ENCODE data around the gene UBD. TPM values are rescaled to one million over a fixed set of nuclear protein-coding genes. Genes with fewer than 3 reads are reported as not detected.

Gene UBD
- total RNA-seq, 1 donor from 2014 or later, result 1.6 TPM

GRCh38 chr6:29524444-29525310 lies 34.9 kb downstream of the UBD start:
- no peaks in the 10 kb centered on the region for H3K4me1 ChIP-seq (ENCODE audit: control insufficient read depth in 3 of 3, insufficient read depth in 3 of 3, low read length in 3 of 3)
- H3K9ac ChIP-seq (ENCODE audit: low read depth in 1 of 3, low read length in 3 of 3), result no peak overlapping the region
- H3K9me3 ChIP-seq (ENCODE audit: control insufficient read depth in 3 of 3, low read length in 3 of 3), result no peaks in the 10 kb centered on the region
- H3K27ac ChIP-seq (ENCODE audit: low read depth, low read length), result no peak overlapping the region
- H3K36me3 ChIP-seq (ENCODE audit: control insufficient read depth in 3 of 3, insufficient read depth in 3 of 3, low read length in 3 of 3), result no peaks in the 10 kb centered on the region
- H3K4me3 ChIP-seq (ENCODE audit: low read length in 3 of 3), result no peak overlapping the region
- no peaks in the 10 kb centered on the region for H3K27me3 ChIP-seq (ENCODE audit: control insufficient read depth in 3 of 3, insufficient read depth in 3 of 3, low read length in 3 of 3)

- no peak overlapping the region for H3K4me3 ChIP-seq (ENCODE audit: low read length in 3 of 3)
- no peak overlapping the region for H3K27ac ChIP-seq (ENCODE audit: low read depth, low read length)
- H3K27me3 ChIP-seq (ENCODE audit: control insufficient read depth in 3 of 3, insufficient read depth in 3 of 3, low read length in 3 of 3), result no peaks in the 10 kb centered on the region
- H3K36me3 ChIP-seq (ENCODE audit: control insufficient read depth in 3 of 3, insufficient read depth in 3 of 3, low read length in 3 of 3), result no peaks in the 10 kb centered on the region
- H3K9me3 ChIP-seq (ENCODE audit: control insufficient read depth in 3 of 3, low read length in 3 of 3), result no peaks in the 10 kb centered on the region
- no peaks in the 10 kb centered on the region for H3K4me1 ChIP-seq (ENCODE audit: control insufficient read depth in 3 of 3, insufficient read depth in 3 of 3, low read length in 3 of 3)
- no peak overlapping the region for H3K9ac ChIP-seq (ENCODE audit: low read depth in 1 of 3, low read length in 3 of 3)
These were observed 35.5 kb downstream of the UBD start for GRCh38 chr6:29524044-29524443.

- Histone ChIP-seq H3K27ac (ENCODE audit: low read depth, low read length) (no peak overlapping the region), H3K9ac (ENCODE audit: low read depth in 1 of 3, low read length in 3 of 3) (no peak overlapping the region), H3K27me3 (ENCODE audit: control insufficient read depth in 3 of 3, insufficient read depth in 3 of 3, low read length in 3 of 3) (no peaks in the 10 kb centered on the region), H3K4me3 (ENCODE audit: low read length in 3 of 3) (no peak overlapping the region), H3K9me3 (ENCODE audit: control insufficient read depth in 3 of 3, low read length in 3 of 3) (no peaks in the 10 kb centered on the region), H3K4me1 (ENCODE audit: control insufficient read depth in 3 of 3, insufficient read depth in 3 of 3, low read length in 3 of 3) (no peaks in the 10 kb centered on the region), H3K36me3 (ENCODE audit: control insufficient read depth in 3 of 3, insufficient read depth in 3 of 3, low read length in 3 of 3) (no peaks in the 10 kb centered on the region)
These were observed 37.3 kb downstream of the UBD start for GRCh38 chr6:29522227-29522626.

- Histone ChIP-seq H3K4me3 (ENCODE audit: low read length in 3 of 3) (no peak overlapping the region), H3K9me3 (ENCODE audit: control insufficient read depth in 3 of 3, low read length in 3 of 3) (peaks cover 0 to 3% (median 0%) of the 10 kb centered on the region in 3 donors), H3K4me1 (ENCODE audit: control insufficient read depth in 3 of 3, insufficient read depth in 3 of 3, low read length in 3 of 3) (no peaks in the 10 kb centered on the region), H3K36me3 (ENCODE audit: control insufficient read depth in 3 of 3, insufficient read depth in 3 of 3, low read length in 3 of 3) (no peaks in the 10 kb centered on the region), H3K27ac (ENCODE audit: low read depth, low read length) (no peak overlapping the region), H3K27me3 (ENCODE audit: control insufficient read depth in 3 of 3, insufficient read depth in 3 of 3, low read length in 3 of 3) (no peaks in the 10 kb centered on the region), H3K9ac (ENCODE audit: low read depth in 1 of 3, low read length in 3 of 3) (no peak overlapping the region)
These were observed 38.4 kb downstream of the UBD start for GRCh38 chr6:29521006-29521680.

GRCh38 chr6:29520232-29520631 lies 39.3 kb downstream of the UBD start:
- H3K27ac ChIP-seq (ENCODE audit: low read depth, low read length), result no peak overlapping the region
- H3K27me3 ChIP-seq (ENCODE audit: control insufficient read depth in 3 of 3, insufficient read depth in 3 of 3, low read length in 3 of 3), result no peaks in the 10 kb centered on the region
- no peaks in the 10 kb centered on the region for H3K4me1 ChIP-seq (ENCODE audit: control insufficient read depth in 3 of 3, insufficient read depth in 3 of 3, low read length in 3 of 3)

DNA sequence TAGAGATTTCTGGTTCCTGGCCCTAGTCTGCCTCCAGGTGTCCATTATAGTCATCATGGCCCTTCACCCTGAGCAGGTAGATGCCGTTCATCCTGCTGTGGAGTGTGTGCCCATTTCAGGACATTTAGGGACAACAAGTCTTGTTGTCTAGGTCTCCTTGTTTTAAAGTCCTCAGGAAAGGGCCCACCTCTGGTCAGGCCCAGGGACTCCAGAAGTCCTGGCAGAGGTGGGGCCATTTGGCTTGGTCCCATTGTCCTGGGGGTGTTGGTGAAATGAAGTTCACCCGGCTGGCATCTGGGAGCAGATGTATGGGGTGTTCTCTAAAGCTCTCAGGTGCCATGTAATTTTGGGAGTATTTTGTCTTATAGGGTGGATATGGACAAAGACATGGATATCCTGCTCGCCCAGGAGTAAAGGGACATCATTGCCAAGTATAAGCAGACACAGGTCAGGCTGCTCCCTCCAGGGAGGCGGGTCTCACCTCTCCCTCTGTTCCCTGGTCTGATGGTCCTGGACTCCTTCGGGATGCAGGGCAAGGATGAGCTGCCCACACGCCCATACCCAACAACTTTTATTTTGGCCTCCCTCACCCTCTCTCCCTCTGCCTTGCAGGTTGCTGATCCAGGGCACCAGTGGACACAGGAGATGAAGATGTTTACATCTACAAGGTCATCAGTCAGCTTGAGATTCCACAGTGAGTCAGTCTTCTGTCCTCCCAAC lies 40.1 kb downstream of the UBD start:
- Histone ChIP-seq H3K9me3 (ENCODE audit: control insufficient read depth in 3 of 3, low read length in 3 of 3) (peaks cover 0 to 3% (median 0%) of the 10 kb centered on the region in 3 donors), H3K36me3 (ENCODE audit: control insufficient read depth in 3 of 3, insufficient read depth in 3 of 3, low read length in 3 of 3) (no peaks in the 10 kb centered on the region), H3K27me3 (ENCODE audit: control insufficient read depth in 3 of 3, insufficient read depth in 3 of 3, low read length in 3 of 3) (peaks cover 0 to 2% (median 0%) of the 10 kb centered on the region in 3 donors), H3K27ac (ENCODE audit: low read depth, low read length) (no peak overlapping the region), H3K4me3 (ENCODE audit: low read length in 3 of 3) (no peak overlapping the region), H3K4me1 (ENCODE audit: control insufficient read depth in 3 of 3, insufficient read depth in 3 of 3, low read length in 3 of 3) (no peaks in the 10 kb centered on the region), H3K9ac (ENCODE audit: low read depth in 1 of 3, low read length in 3 of 3) (no peak overlapping the region)

More at GRCh38 chr6:29520232-29520631, 39.3 kb downstream of the UBD start:
- no peaks in the 10 kb centered on the region for H3K36me3 ChIP-seq (ENCODE audit: control insufficient read depth in 3 of 3, insufficient read depth in 3 of 3, low read length in 3 of 3)
- H3K9me3 ChIP-seq (ENCODE audit: control insufficient read depth in 3 of 3, low read length in 3 of 3), result peaks cover 0 to 3% (median 0%) of the 10 kb centered on the region in 3 donors
- H3K9ac ChIP-seq (ENCODE audit: low read depth in 1 of 3, low read length in 3 of 3), result no peak overlapping the region
- H3K4me3 ChIP-seq (ENCODE audit: low read length in 3 of 3), result no peak overlapping the region

DNA sequence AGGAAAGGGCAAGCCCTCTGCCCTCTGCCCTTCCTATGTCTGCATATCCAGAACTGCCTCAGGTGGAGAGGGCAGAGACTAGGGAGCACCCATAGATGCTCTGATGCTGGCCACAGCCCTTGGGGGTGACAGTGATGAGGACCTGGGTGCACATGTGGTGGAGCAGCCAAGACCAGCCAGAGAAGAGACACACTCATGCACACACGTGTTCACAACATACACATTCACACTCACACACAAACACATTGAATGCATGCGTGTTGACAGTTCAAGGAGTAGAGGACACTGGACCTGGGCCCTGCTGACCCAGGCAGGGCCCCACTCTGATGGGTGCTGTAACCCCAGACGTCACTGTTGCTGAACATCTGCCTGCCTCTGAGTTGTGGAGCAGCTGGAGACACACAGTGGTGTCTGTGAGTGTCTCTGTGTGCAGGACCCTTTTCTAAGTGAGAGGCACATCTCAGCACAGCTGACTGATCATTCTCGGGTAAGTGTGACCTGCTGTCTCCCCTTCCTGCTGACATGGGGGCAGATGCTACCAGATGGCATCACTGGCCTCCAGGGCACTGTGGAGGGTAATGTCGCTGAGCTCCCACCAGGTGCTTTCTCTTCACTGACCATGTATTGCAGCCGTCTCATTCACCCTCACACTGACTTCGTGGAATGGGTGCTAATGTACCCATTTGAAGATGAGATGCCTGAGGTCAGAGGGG lies 41.6 kb downstream of the UBD start:
- Histone ChIP-seq H3K27me3 (ENCODE audit: control insufficient read depth in 3 of 3, insufficient read depth in 3 of 3, low read length in 3 of 3) (peaks cover 0 to 3% (median 0%) of the 10 kb centered on the region in 3 donors), H3K4me3 (ENCODE audit: low read length in 3 of 3) (no peak overlapping the region), H3K9ac (ENCODE audit: low read depth in 1 of 3, low read length in 3 of 3) (no peak overlapping the region), H3K27ac (ENCODE audit: low read depth, low read length) (no peak overlapping the region), H3K36me3 (ENCODE audit: control insufficient read depth in 3 of 3, insufficient read depth in 3 of 3, low read length in 3 of 3) (no peaks in the 10 kb centered on the region), H3K9me3 (ENCODE audit: control insufficient read depth in 3 of 3, low read length in 3 of 3) (peaks cover 0 to 3% (median 0%) of the 10 kb centered on the region in 3 donors), H3K4me1 (ENCODE audit: control insufficient read depth in 3 of 3, insufficient read depth in 3 of 3, low read length in 3 of 3) (no peaks in the 10 kb centered on the region)

DNA sequence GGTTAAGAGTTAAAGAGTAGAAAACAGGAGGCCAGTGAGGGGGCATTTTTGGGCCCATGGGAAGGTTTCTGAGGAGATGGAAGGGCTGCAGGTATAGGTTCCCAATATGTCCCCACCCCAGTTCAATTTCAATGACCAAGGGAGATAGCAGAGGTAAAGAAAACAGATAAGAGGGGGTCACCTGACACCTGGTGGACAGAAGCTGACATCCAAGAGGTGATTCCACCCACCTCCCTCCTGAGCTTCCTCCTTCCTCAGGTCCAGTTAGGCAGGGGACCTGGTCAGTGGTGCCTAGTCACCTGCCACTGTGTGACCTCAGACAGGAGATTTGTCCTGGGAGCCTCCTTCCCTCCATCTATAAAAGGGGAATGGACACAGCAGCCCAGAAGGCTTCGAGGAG lies 42.3 kb downstream of the UBD start:
- H3K27me3 ChIP-seq (ENCODE audit: control insufficient read depth in 3 of 3, insufficient read depth in 3 of 3, low read length in 3 of 3), result peaks cover 0 to 3% (median 0%) of the 10 kb centered on the region in 3 donors
- H3K4me3 ChIP-seq (ENCODE audit: low read length in 3 of 3), result no peak overlapping the region
- no peaks in the 10 kb centered on the region for H3K4me1 ChIP-seq (ENCODE audit: control insufficient read depth in 3 of 3, insufficient read depth in 3 of 3, low read length in 3 of 3)
- no peak overlapping the region for H3K27ac ChIP-seq (ENCODE audit: low read depth, low read length)
- no peak overlapping the region for H3K9ac ChIP-seq (ENCODE audit: low read depth in 1 of 3, low read length in 3 of 3)
- H3K36me3 ChIP-seq (ENCODE audit: control insufficient read depth in 3 of 3, insufficient read depth in 3 of 3, low read length in 3 of 3), result no peaks in the 10 kb centered on the region
- H3K9me3 ChIP-seq (ENCODE audit: control insufficient read depth in 3 of 3, low read length in 3 of 3), result peaks cover 0 to 3% (median 0%) of the 10 kb centered on the region in 3 donors

- Histone ChIP-seq H3K27me3 (ENCODE audit: control insufficient read depth in 3 of 3, insufficient read depth in 3 of 3, low read length in 3 of 3) (peaks cover 0 to 3% (median 0%) of the 10 kb centered on the region in 3 donors), H3K36me3 (ENCODE audit: control insufficient read depth in 3 of 3, insufficient read depth in 3 of 3, low read length in 3 of 3) (no peaks in the 10 kb centered on the region), H3K9me3 (ENCODE audit: control insufficient read depth in 3 of 3, low read length in 3 of 3) (peaks cover 0 to 3% (median 0%) of the 10 kb centered on the region in 3 donors), H3K9ac (ENCODE audit: low read depth in 1 of 3, low read length in 3 of 3) (no peak overlapping the region), H3K4me3 (ENCODE audit: low read length in 3 of 3) (no peak overlapping the region), H3K27ac (ENCODE audit: low read depth, low read length) (no peak overlapping the region), H3K4me1 (ENCODE audit: control insufficient read depth in 3 of 3, insufficient read depth in 3 of 3, low read length in 3 of 3) (no peaks in the 10 kb centered on the region)
These were observed 43.4 kb downstream of the UBD start for GRCh38 chr6:29516108-29516507.
